Stimulated activated CD8-positive, alpha-beta memory T cell treated with anti-CD3 and anti-CD28 coated beads, Interleukin-4, amount 100 ng/mL, for 4 hours (primary cell): ENCODE results near the gene SYT2.
"Not testable (repeated sequence)": the region's sequence is repeated elsewhere in the genome, so short reads cannot be mapped to it uniquely, and the experiment has no call there.

Experiments used
- DNase-seq, 2 donors: peaks; one replicate each; pipeline ENCODE4 v3.0.0-alpha.2; 2020; ENCODE audit warnings: low read depth in 2 of 2, low spot score in 1 of 2

Gene SYT2

DNA sequence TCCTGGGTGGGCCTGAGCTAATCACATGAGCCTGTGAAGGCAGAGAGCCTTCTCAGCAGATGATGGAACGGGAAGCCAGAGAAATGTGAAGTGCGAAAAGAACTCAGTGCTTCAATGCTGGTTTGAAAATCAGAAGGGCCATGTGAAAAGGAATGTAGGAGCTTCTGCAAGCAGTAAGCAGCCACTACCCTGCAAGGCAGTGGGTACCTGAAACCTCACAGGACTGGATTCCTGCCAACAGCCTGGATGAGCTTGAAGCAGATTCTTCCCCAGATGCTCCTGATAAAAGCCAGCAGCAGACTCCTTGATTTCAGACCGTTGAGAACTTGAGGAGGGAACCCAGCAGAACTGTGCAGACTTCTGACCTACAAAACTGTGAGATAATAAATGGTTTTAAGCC is 158.6 kb downstream of the SYT2 start:
- no peak for DNase-seq

DNA sequence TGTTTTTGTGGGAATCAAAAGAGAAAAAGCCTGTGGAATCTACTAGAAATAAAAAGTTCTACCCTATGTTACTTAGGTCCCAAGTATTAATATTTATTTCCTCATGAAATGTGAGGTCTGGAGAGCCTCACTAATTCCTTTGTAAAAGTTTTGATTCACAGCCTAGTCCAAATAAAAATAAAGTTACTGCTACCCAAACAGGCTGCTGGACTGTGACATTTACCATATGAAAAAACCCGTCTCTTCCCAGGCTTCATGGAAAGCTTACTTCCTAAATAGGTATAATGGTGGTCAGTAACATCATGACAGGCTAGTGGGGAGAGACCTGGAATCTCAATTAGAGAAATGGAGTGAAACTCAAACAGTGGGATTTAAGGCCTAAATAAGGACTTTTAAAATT is 160.2 kb downstream of the SYT2 start:
- not testable (repeated sequence) for DNase-seq

DNA sequence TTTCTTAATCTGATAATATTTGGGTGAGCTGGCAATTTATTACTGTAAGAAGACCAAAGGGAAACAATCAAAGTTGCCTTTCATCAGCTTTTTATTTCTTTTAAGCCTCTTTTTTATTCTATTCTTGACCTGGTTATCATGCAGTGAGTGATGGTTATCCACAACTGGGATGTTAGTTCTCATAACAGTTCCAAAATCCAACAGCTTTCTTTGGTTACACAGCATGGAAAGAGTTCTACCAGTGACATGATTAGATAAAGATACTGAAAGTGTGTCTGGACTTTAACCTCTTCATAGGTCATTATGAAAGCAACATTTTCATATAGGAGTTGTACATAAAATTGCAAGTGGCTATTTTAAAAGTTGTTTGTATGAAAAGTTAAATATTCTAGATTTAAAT is 163.0 kb downstream of the SYT2 start:
- no peak for DNase-seq

DNA sequence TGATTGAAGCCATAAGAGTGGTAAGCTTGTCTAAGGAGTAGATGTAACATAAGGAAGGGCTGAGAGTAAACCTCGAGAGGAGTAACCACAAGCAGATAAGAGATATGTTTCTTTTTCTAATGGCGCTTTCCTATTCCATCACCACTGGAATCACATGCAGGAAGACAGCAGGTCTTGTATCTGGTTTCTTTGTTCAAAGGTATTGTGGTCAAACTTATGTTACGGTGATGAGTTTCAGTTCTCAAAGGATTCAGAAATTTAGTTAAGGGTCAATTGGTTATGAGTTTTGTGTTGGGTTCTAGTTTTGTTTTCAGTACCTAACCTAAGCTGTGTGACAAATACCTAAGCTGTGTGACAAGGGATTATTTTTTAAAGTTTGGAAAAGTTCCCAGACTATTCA is 163.5 kb downstream of the SYT2 start:
- DNase-seq = not testable (repeated sequence)

DNA sequence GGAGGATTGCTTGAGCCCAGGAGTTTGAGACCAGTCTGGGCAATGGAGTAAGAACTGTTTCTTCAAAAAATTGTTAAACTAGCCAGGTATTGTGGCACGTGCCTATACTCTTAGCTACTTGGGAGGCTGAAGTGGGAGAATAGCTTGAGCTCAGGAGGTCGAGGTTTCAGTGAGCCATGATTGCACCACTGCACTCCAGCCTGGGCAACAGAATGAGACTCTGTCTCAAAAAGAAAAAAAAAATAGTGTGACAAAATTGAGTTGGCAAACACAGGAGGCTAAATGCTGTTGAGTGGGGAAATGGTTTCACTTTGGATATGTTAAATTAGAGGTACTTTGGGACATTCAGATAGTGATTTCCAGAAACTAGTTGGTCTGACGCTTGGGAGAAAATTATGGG is 163.9 kb downstream of the SYT2 start:
- DNase-seq = not testable (repeated sequence)

DNA sequence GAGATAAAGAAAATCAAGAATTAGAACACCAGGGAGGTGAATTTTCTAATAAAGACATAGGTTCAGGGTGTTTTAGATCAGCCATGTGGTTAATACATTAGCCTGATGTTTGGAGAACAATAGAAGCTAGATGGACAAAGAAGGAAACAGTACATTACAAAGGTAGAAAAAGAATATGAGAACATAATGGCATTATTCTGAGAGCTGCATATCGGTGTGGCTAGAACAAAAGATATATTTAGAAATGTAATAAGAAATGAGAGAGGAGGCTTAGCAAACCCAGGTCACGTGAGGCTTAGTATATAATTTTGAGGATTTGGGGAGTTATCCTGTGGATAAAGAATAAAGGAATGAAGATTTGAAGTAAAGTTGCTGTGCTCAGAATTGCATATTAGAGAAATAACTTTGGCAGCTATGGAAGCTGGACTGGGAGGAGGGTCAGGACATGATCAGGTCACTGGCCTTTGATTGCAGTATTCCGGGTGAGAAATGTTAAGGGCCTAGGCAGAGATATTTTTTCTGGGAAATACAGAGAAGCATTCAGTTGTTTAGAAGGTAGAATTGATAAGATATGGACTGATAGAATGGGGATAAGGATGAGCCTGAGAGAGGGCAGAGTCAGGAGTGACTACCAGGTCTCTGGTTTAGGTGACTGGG is 164.5 kb downstream of the SYT2 start:
- DNase-seq = not testable (repeated sequence)

DNA sequence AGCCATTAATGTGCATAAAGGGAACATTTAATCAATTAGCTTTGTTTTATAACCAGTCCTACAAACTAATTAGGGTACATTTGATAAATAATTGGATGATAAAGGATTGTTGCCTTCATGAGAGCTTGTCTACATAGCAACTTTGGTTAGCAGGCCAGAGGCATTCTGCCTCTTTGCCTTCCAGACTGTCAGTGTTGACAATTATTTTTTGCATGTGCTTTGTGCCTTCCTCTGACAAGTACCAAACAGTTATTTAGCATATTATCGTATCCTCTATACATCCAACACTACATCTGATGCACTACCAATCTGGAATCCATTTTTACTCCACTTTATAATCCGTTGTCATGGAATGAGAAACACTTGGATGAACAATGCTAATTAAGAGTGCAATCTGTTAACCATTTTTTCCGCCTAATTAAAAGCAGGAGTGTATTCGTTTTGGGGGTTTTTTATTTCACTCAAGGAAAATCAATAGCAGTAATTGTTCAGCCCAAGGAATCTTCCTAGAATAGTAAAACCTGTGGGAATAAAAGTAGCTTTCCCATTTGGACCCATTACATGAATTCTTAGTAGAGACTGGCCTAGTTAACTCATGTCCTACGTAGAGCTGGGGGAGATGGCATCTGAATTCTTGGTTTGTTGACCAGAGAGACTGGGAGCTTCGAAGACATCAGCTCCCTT is 165.3 kb downstream of the SYT2 start:
- DNase-seq = not testable (repeated sequence)

DNA sequence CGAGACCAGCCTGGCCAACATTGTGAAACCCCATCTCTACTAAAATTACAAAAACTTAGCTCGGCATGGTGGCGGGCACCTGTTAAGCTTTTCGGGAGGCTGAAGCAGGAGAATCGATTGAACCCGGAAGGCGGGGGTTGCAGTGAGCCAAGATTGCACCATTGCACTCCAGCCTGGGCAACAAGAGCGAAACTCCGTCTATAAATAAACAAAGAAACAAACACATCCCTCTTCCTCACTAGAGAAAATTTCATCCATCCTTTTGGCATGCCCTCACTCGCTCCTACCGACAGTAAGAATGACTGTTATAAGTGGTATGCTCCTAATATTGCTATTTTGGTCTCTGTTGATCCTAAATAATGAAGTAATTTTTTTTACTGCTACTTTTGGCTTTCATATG is 166.7 kb downstream of the SYT2 start:
- not testable (repeated sequence) for DNase-seq

DNA sequence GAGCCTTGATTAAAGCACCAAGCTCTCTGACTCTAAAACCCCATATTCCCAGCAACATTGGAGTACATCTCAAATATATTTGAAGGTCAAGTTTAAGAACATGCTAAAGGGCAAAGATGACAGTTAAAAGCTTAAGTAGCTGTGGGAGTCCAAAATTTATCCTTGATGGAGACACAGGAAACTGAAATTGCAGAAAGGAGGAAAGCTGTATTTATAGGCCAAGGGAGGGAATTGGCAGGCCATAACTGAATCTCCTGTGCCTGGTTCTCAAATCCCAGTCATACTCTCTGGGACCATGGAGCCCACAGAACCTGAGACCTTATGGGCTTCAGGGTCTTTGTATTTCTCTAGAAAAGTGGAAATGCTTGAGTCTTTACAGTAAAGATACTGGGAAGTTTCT is 167.8 kb downstream of the SYT2 start:
- DNase-seq = not testable (repeated sequence)

DNA sequence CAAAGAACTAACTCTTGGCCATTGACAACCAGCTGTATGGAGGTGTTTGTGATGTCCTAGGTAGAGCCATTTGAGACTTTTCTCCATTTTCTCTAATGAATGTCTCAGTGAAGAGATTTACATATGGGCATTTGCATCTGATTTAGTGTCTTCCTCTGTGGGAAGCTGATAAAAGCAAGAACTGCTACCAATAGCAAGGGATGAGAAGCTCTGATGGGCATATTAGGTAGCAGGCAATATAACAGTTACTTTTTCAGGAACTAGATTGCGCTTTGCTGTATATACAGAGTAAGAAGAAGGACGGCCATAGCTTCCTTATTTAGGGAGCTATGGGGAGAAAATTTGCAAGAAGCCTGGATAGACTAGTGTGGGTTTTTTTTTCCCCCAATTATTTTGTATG is 169.4 kb downstream of the SYT2 start:
- DNase-seq = not testable (repeated sequence)
